HG03342 (cell line): ENCODE results near the gene ARPC5L.

ENCODE experiments used
- ATAC-seq: cut with Tn5 transposase; IDR thresholded peaks from one replicate; pipeline ENCODE4 v1.9.1; 2021; ENCODE audit warnings: mild to moderate bottlenecking, moderate library complexity; ENCODE audit not compliant: unreplicated experiment

ARPC5L gene

GRCh38 chr9:124860582-124861341 is 1.2 kb upstream of the ARPC5L start:
- ATAC-seq: no peak

DNA sequence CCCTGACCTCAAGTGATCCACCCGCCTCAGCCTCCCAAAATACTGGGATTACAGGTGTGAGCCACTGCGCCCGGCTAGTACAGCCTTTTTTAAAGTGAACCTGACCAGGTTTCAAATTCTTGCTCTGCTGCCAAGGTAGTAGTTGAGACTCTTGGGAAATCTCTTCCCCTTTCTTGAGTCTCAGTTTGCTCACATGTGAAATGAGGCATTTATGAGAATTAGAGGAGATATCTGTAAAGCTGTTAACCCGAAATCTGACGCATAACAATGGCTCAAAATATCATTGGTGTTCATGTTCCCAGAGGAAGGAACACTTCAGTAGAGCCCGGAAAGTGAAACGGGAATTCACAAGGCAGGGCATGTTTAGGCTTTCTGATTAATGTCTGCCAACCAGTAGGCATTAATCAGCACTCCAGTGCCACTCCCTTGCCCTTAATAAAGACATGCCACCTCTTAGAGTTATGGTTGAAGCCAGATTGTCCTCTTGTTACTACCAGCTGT is 1.5 kb downstream of the ARPC5L start:
- no peak for ATAC-seq

DNA sequence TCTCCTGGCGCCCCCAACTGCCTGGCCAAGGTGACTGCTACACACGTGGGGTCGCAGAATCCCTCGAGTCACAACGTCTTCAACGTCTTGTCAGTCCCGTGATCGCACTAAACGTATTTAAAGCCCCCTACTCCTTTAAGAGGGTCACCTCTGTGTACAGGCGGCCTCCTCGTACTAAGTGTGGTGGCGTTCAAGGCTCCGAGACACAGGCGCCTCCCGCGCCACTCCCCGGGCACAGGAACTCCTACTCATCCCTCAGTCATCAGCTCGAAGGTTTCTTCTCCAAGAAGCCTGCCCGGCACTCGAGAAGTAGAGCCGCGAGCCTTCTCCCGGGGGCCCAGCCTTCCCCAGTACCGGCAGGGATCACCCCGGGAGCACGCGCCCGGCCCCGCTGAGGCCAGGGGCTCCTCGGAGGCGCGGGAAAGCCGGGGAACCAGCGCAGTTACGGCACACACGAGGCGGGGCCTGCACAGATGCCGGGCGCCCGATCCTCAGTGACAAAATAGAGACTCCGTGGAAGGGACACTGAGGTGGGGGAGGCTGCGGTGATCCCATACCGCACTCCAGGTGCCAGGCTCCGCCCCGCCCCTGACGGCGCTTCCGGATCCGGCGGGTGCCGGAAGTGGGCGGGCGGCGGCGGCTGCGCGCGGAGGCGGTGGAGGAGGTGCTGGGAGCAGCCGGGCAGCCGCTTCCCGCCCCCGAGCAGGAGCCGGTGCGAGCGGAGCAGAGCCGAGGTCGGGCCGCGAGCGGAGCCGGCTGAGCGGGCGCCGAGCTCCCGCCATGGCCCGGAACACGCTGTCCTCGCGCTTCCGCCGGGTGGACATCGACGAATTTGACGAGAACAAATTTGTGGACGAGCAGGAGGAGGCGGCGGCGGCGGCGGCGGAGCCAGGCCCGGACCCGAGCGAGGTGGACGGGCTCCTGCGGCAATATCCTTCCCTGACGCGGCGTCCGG is 6.9 kb downstream of the ARPC5L start:
- peak; percentile 66 for ATAC-seq

DNA sequence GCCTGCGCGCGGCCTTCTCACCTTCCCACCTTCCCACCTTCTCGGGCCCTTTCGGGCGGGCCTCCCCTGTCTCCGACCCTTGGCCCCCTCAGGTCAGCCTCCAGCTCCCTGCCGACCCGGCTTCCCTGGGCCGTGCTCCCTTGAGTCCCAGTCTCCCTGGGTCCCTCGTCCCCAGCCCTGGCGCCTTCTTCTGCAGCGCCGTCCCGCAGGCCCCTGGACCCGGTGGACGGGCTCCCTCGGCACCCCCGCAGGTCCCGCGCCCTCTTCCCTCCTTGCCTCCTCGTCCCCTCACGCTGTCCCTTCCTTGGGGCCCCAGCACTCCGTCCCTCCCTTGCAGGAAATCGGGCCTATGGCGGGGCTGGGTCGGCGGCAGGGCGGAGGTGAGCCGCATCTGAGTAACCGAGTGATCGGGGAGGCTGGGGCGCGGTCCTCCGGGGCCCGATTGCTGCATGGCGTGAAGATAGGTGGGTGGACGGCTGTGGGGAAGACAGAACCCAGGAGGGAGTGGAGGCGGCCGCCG is 7.6 kb downstream of the ARPC5L start:
- ATAC-seq: no peak

DNA sequence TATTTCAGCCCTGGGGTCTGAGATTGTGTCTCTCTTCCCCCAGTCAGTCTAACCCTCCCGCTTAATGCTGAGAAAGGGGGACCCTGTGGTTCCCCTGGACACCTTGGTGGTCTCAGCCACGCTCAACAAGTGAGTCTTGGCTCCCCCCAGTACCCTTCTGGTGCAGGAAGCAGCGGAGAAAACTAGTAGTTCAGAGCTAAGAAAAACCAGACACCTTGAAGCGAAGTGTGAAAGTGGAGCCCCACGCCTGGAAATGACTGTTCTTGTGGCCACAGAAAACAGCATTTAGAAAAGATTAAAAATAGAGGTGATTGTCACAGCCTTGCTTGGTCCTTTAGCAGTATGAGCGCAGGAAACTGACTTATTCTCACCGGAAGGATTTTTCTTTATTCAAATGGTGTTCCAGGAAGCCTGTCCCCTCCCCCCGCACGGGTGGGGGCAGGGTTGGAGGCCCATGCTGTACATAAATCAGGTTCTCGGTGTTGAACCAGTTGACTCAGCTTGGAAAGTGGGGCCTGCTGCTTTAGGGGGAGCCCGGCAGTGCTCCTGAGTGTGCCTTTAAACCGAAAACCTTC is 8.1 kb downstream of the ARPC5L start:
- ATAC-seq: peak; percentile 36

DNA sequence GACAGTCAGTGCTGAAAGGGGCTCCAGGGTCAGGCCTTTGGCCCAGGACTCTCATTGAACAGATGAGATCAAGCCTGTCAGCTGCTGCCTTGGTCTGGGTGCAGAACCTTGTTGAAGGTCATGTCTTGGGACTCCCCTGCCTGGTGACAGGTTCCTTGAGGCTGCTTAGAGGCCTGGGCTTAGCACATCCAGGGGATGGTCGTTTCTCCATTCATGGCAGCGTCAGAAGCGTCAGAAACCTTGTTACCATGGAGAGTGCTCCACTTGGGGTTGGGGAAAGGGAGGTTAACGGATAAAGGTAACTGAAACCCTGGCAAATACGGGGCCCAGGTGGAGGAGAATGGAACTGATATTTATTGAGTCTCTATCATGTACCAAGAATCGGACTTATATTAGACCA is 8.8 kb downstream of the ARPC5L start:
- ATAC-seq: no peak

- no peak for ATAC-seq
Observed at GRCh38 chr9:124871156-124871561, 9.2 kb downstream of the ARPC5L start.

DNA sequence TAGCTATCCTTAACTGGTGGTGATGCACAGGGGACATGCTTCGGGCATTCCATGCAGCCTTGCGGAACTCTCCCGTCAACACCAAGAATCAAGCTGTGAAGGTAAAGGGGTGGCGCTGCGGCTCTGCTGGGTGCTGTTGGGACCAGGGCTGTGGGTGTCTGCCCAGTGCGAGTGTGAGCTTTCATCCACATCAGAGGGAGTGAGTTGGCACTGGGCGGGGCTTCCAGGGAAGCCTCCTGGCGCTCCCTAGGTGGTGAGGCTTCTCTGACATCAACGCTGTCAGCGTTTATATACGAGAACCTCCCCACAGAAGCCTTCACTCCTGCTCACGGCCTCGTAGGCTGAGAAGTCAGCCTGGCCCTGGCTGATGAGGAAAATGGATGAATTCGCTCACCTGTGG is 11.7 kb downstream of the ARPC5L start:
- ATAC-seq: no peak

DNA sequence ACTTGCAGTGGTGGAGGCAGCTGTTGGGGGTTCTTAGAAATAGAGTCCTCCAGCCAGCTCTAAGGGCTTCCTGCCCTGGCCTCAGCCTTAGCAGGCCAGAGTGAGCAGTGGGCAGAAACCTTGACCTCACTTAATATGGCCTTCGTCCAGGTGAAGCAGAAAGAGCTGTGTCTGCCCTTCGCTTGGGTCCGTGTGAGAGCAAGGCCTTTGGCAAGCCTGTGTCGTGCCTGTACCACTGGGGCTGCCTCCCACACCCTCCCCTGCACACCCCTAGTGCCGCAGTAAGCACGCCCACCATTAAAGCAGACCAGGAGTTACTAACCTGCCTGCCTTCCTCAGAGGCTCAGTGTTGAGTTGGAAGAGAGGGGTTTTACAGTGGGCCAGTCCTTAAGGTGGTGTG is 13.6 kb downstream of the ARPC5L start:
- ATAC-seq: no peak

GRCh38 chr9:124877021-124877782 is 15.3 kb downstream of the ARPC5L start:
- no peak for ATAC-seq

DNA sequence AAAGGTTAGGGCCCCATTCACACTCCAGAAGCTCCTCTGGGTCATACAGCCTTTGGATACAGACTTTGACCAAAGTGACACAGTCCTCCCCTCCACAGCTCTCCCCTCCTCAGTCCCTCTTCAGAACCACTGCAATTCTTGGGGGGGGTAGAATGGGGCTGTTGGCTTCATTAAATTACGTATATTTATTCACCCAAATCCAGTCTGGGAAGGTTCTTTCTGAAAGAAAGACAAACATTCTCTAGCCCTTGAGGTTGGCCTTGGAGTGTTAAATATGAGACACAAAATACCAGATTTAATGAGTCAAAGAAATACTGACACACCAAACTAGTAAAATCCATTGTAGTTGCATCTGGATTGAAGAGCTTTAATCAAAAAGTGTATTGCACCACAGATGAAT is 16.1 kb downstream of the ARPC5L start:
- ATAC-seq: no peak

- no peak for ATAC-seq
Observed at GRCh38 chr9:124878518-124878917, 16.6 kb downstream of the ARPC5L start.

DNA sequence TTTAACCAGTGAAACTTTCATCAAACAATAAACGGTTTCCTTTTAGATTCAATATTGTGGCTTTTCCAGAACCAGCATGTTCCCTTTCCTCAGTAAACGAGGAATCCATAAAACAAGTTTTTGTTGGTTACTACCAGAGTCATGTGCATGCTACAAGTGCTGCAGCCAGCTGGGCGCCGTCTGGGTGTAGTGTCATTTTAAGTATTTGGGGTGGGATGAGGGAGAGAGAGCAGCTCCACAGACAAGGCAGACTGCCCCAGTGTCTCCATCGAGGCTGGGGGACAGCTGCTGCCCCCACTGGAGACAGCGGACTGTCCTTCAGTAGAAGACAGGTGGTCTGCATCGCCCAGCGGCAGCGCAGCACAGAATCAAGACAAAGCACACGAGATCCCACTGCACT is 17.3 kb downstream of the ARPC5L start:
- no peak for ATAC-seq

GRCh38 chr9:124880501-124880900 is 18.6 kb downstream of the ARPC5L start:
- ATAC-seq: no peak

GRCh38 chr9:124881138-124881743 is 19.3 kb downstream of the ARPC5L start:
- no peak for ATAC-seq

DNA sequence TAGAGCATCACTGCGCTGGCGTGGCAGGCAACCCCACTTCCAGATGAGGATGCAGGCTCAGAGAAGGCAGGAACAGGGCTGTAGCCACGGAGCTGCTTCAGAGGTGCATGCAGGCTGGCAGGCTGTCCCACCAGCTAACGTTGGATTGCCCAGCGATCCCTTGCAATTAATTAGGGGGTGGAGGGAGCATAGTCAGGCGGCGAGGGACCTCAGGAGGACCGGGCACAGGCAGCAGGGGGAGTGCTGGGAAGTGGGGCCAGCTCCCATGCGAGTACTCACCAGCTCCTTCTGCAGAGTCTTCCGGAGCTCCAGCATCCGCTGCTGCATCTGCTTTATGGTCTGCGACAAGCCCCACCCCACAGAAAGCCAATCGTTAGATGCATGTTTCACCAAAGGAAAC is 20.3 kb downstream of the ARPC5L start:
- ATAC-seq: no peak

GRCh38 chr9:124884376-124884775 is 22.4 kb downstream of the ARPC5L start:
- no peak for ATAC-seq

DNA sequence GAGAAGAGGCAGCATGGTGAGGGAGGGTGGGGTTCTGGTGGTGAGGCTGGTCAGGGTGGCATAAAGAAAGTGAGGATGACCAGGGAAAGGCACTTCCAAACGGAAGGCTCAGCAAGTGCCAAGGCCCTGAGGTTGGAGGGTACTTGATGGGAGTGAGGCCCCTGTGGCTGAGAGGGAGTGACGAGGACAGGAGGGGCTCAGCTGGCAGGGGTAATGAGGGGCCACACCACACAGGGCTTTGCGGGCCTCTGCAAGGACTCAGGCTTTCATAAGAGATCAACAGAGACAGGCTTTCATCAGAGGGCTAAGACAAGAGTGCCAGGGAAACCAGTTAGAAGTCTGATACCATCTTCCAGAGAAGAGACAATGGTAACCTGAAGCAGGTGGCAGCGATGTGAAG is 23.6 kb downstream of the ARPC5L start:
- no peak for ATAC-seq

DNA sequence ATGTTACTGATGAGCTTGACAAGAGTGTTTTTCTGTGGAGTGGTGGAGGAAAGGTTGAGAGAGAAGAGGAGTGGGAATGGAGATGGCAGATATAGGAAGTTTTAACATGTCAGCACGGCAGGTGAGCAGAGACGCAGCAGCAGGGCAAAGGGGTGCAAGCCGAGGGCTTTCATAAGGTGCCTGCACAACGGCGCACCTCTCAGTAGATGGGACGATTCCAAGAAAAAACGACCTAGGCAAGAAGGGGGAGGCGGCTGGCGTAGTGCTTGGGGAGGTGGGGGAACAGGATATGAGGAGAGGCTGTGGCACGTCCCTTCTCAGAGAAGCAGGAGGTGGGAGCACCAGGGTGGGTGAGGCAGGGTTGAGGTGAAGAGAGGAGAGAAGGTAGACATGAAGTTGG is 24.5 kb downstream of the ARPC5L start:
- no peak for ATAC-seq

DNA sequence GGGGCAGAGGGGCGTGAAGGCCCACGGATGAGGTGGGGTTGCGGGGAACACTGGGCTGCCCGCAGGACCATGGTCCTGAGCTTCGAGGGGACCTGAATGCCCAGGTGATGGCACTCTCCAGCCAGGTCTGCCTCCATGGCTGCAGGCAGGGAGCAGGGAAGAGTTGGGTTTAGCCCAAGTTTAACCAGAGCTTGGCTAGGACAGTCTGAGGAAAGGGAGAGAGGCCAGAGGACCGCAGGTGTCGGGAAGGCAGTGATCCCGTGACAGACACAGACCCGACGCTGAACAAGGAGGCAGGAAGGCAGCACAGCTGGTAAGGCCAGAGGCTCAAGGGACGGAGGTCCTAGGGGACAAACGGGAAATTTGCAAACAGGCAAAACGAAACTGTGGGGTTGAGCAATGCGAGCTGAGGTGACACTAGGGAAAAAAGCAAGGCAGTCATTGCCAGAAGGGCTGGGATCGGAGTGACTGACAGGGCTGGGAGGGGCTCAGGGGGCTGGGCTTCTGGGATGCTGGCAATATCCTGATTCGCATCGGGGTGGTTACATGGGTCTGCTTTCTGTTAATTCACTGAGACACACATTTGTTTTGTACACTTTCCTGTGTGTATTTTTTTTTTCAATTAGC is 25.0 kb downstream of the ARPC5L start:
- no peak for ATAC-seq
